T-helper 2 cell treated with Interferon-gamma antibody and Interleukin-4, amounts not matched to agents 100 ng/mL and 5 ng/mL, for 36 hours (primary cell): ENCODE measurements around the gene ADARB1. TPM values are rescaled to one million over a fixed set of nuclear protein-coding genes. Genes with fewer than 3 reads are reported as not detected.

ENCODE experiments used
- intact Hi-C: fragments of 100-400 bp; cut with micrococcal nuclease; formaldehyde crosslinking; loops from one replicate; pipeline ENCODE4 v1.15.1; 2023
- total RNA-seq: library from RNA; stranded (reverse); gene quantifications from 2 replicates; pipeline ENCODE4 v1.2.3, GENCODE V29; 2022

The ADARB1 gene
- total RNA-seq, 1 donor from 2014 or later = 51.5 TPM

- intact Hi-C loops = no loop called here
Observed at GRCh38 chr21:45054927-45055612, 19.3 kb upstream of the ADARB1 start.

- intact Hi-C loops = no loop called here
Observed at GRCh38 chr21:45055861-45056260, 18.5 kb upstream of the ADARB1 start.

GRCh38 chr21:45056296-45056904 is 18.0 kb upstream of the ADARB1 start:
- intact Hi-C loops = no loop called here

GRCh38 chr21:45056917-45057560 is 17.3 kb upstream of the ADARB1 start:
- intact Hi-C loops = no loop called here

- intact Hi-C loops = no loop called here
Observed at GRCh38 chr21:45057886-45058285, 16.5 kb upstream of the ADARB1 start.

GRCh38 chr21:45059121-45059520 is 15.3 kb upstream of the ADARB1 start:
- intact Hi-C loops = no loop called here

- intact Hi-C loops = no loop called here
Observed at GRCh38 chr21:45060089-45060488, 14.3 kb upstream of the ADARB1 start.

GRCh38 chr21:45060675-45061311 is 13.6 kb upstream of the ADARB1 start:
- intact Hi-C loops = no loop called here

- intact Hi-C loops = no loop called here
Observed at GRCh38 chr21:45064091-45064490, 10.3 kb upstream of the ADARB1 start.

- intact Hi-C loops = no loop called here
Observed at GRCh38 chr21:45064618-45065399, 9.6 kb upstream of the ADARB1 start.

GRCh38 chr21:45067462-45068285 is 6.7 kb upstream of the ADARB1 start:
- intact Hi-C loops = no loop called here

GRCh38 chr21:45069085-45069484 is 5.3 kb upstream of the ADARB1 start:
- intact Hi-C loops = no loop called here

GRCh38 chr21:45069711-45070110 is 4.7 kb upstream of the ADARB1 start:
- intact Hi-C loops = loop anchor here (10.0 kb wide), 1 partner anchor 575 kb away; the partner anchor contains the start of gene PCBP3

- intact Hi-C loops = loop anchor here (10.0 kb wide), 1 partner anchor 574 kb away; the partner anchor contains the start of gene PCBP3
Observed at GRCh38 chr21:45071078-45071873, 3.1 kb upstream of the ADARB1 start.

- intact Hi-C loops = loop anchor here (10.0 kb wide), 1 partner anchor 573 kb away; the partner anchor contains the start of gene PCBP3
Observed at GRCh38 chr21:45071874-45072737, 2.3 kb upstream of the ADARB1 start.

- intact Hi-C loops = loop anchor here (10.0 kb wide), 1 partner anchor 572 kb away; the partner anchor contains the start of gene PCBP3
Observed at GRCh38 chr21:45072738-45073300, 1.6 kb upstream of the ADARB1 start.

GRCh38 chr21:45073301-45074047 is 906 bp upstream of the ADARB1 start:
- intact Hi-C loops = loop anchor here (2.0 to 10.0 kb wide), 2 partner anchors 29 to 571 kb away; partner anchors contain the start of gene PCBP3
